GM21367 (cell line): ENCODE data around the gene PAK6.

ENCODE experiments used
- ATAC-seq: cut with Tn5 transposase; IDR thresholded peaks from one replicate; pipeline ENCODE4 v1.9.1; 2021; ENCODE audit not compliant: unreplicated experiment

The PAK6 gene

GRCh38 chr15:40255033-40255432 lies 16.2 kb downstream of the PAK6 start:
- no peak for ATAC-seq

GRCh38 chr15:40256638-40257235 lies 17.9 kb downstream of the PAK6 start:
- no peak for ATAC-seq

- no peak for ATAC-seq
Observed at GRCh38 chr15:40257656-40258450, 19.0 kb downstream of the PAK6 start.

GRCh38 chr15:40258544-40258943 lies 19.7 kb downstream of the PAK6 start:
- ATAC-seq = no peak

- ATAC-seq = no peak
Observed at GRCh38 chr15:40259021-40259420, 20.2 kb downstream of the PAK6 start.

- ATAC-seq = no peak
Observed at GRCh38 chr15:40263024-40263754, 24.3 kb downstream of the PAK6 start.

- no peak for ATAC-seq
Observed at GRCh38 chr15:40264321-40265153, 25.7 kb downstream of the PAK6 start.

- ATAC-seq = no peak
Observed at GRCh38 chr15:40265355-40265754, 26.5 kb downstream of the PAK6 start.

- no peak for ATAC-seq
Observed at GRCh38 chr15:40265875-40266274, 27.0 kb downstream of the PAK6 start.

GRCh38 chr15:40266828-40267304 lies 28.0 kb downstream of the PAK6 start:
- no peak for ATAC-seq

GRCh38 chr15:40267670-40268069 lies 28.8 kb downstream of the PAK6 start:
- no peak for ATAC-seq

- no peak for ATAC-seq
Observed at GRCh38 chr15:40269604-40270003, 30.7 kb downstream of the PAK6 start.

GRCh38 chr15:40270246-40270995 lies 31.6 kb downstream of the PAK6 start:
- ATAC-seq = no peak

- ATAC-seq = no peak
Observed at GRCh38 chr15:40271685-40272484, 33.0 kb downstream of the PAK6 start.

- ATAC-seq = no peak
Observed at GRCh38 chr15:40272485-40273056, 33.7 kb downstream of the PAK6 start.

GRCh38 chr15:40273428-40273827 lies 34.6 kb downstream of the PAK6 start:
- no peak for ATAC-seq

- ATAC-seq = peak; percentile 42
Observed at GRCh38 chr15:40274350-40275274, 35.7 kb downstream of the PAK6 start.

GRCh38 chr15:40275523-40275922 lies 36.7 kb downstream of the PAK6 start:
- no peak for ATAC-seq
